IMR-90 (cell line): ENCODE measurements around the gene HK3. TPM values are rescaled to one million over a fixed set of nuclear protein-coding genes. Genes with fewer than 3 reads are reported as not detected.

Source experiments
- ATAC-seq: fragments of 200-7000 bp; cut with Tn5 transposase; 2 replicates; pipeline ENCODE4 v1.9.1; 2020; ENCODE audit warnings: low read depth, mild to moderate bottlenecking, moderate library complexity
- BruUV-seq: library from RNA; stranded (reverse); fragments of 400-500 nt; replicated peaks from 2 replicates; lab custom pipeline; 2021; lab: Mats Ljungman, UMichigan
- CTCF ChIA-PET: fragments of 300-600 bp; formaldehyde crosslinking; extraction: SDS; loops from one replicate; lab custom pipeline; 2021; ENCODE audit warnings: antibody characterized with exemption; lab: Yijun Ruan, JAX
- POLR2A ChIA-PET: fragments of 300-600 bp; sonication (Branson Sonifier 250); formaldehyde crosslinking; loops from one replicate; lab custom pipeline; 2022; ENCODE audit warnings: antibody characterized with exemption; ENCODE audit not compliant: unreplicated experiment; lab: Charles Lee
- DNase-seq: peaks from one replicate; pipeline ENCODE4 v3.0.0; 2013
- H2AFZ ChIP-seq: replicated peaks from 2 replicates; pipeline ENCODE3; 2013; ENCODE audit warnings: low read length, mild to moderate bottlenecking; ENCODE audit not compliant: poor library complexity
- H2AK5ac ChIP-seq: 2 replicates; pipeline ENCODE4 v1.6.1; 2013; ENCODE audit warnings: low read depth, low read length, inconsistent platforms
- H2AK9ac ChIP-seq: replicated peaks from 2 replicates; pipeline ENCODE3; 2013; ENCODE audit warnings: mild to moderate bottlenecking, low read depth, low read length, moderate library complexity; ENCODE audit not compliant: poor library complexity
- H2BK120ac ChIP-seq: 2 replicates; pipeline ENCODE4 v1.6.1; 2013; ENCODE audit warnings: low read depth, low read length, inconsistent platforms
- H2BK15ac ChIP-seq: 3 replicates; pipeline ENCODE4 v1.6.1; 2013; ENCODE audit warnings: low read depth, low read length, inconsistent platforms
- H2BK20ac ChIP-seq: 2 replicates; pipeline ENCODE4 v1.6.1; 2013; ENCODE audit warnings: low read depth, mild to moderate bottlenecking, inconsistent platforms, low read length, moderate library complexity
- H2BK5ac ChIP-seq: 2 replicates; pipeline ENCODE4 v1.6.1; 2013; ENCODE audit warnings: mild to moderate bottlenecking, low read depth, low read length, inconsistent platforms; ENCODE audit not compliant: poor library complexity, severe bottlenecking
- H3K14ac ChIP-seq: replicated peaks from 2 replicates; pipeline ENCODE4 v1.6.1; 2013; ENCODE audit warnings: low read depth, low read length, inconsistent platforms
- H3K18ac ChIP-seq: 2 replicates; pipeline ENCODE4 v1.6.1; 2013; ENCODE audit warnings: low read depth, low read length, control low read depth
- H3K23ac ChIP-seq: 2 replicates; pipeline ENCODE4 v1.6.1; 2013; ENCODE audit warnings: low read depth, low read length, inconsistent platforms
- H3K27ac ChIP-seq: 2 replicates; pipeline ENCODE4 v1.5.1; 2013; ENCODE audit warnings: mild to moderate bottlenecking, control low read depth, low read length; ENCODE audit not compliant: insufficient read depth
- H3K27me3 ChIP-seq: 2 replicates; pipeline ENCODE4 v1.6.1; 2013; ENCODE audit warnings: low read length; ENCODE audit not compliant: control insufficient read depth, insufficient read depth
- H3K36me3 ChIP-seq: 2 replicates; pipeline ENCODE4 v1.6.1; 2013; ENCODE audit warnings: low read length, mixed read lengths; ENCODE audit not compliant: control insufficient read depth, insufficient read depth
- H3K4ac ChIP-seq: 2 replicates; pipeline ENCODE4 v1.6.1; 2013; ENCODE audit warnings: low read depth, low read length, inconsistent platforms
- H3K4me1 ChIP-seq: 2 replicates; pipeline ENCODE4 v1.6.1; 2013; ENCODE audit warnings: low read length, mixed read lengths; ENCODE audit not compliant: control insufficient read depth, insufficient read depth
- H3K4me2 ChIP-seq: 2 replicates; pipeline ENCODE4 v1.6.1; 2013; ENCODE audit warnings: low read depth, mild to moderate bottlenecking, control low read depth, low read length, moderate library complexity
- H3K4me3 ChIP-seq: 2 replicates; pipeline ENCODE4 v1.5.1; 2013; ENCODE audit warnings: low read depth, mild to moderate bottlenecking, control low read depth, low read length, moderate library complexity; ENCODE audit not compliant: insufficient read depth
- H3K56ac ChIP-seq: 2 replicates; pipeline ENCODE4 v1.6.1; 2013; ENCODE audit warnings: low read length, inconsistent platforms; ENCODE audit not compliant: insufficient read depth; ENCODE audit errors: extremely low read depth
- H3K79me1 ChIP-seq, 2 experiments: 2 replicates each; pipeline ENCODE4 v1.6.1; 2013; ENCODE audit warnings: low read length in 2 of 2, inconsistent platforms in 1 of 2, low read depth in 1 of 2
- H3K9ac ChIP-seq: 2 replicates; pipeline ENCODE4 v1.6.1; 2013; ENCODE audit warnings: low read depth, low read length, control low read depth
- H3K9me1 ChIP-seq: 2 replicates; pipeline ENCODE4 v1.6.1; 2013; ENCODE audit warnings: low read length, inconsistent platforms; ENCODE audit not compliant: insufficient read depth
- H3K9me3 ChIP-seq: 2 replicates; pipeline ENCODE4 v1.6.1; 2013; ENCODE audit warnings: low read length; ENCODE audit not compliant: control insufficient read depth, insufficient read depth
- H4K20me1 ChIP-seq: 2 replicates; pipeline ENCODE4 v1.6.1; 2013; ENCODE audit warnings: low read length, inconsistent platforms; ENCODE audit not compliant: insufficient read depth
- H4K5ac ChIP-seq: 2 replicates; pipeline ENCODE4 v1.6.1; 2013; ENCODE audit warnings: mild to moderate bottlenecking, low read depth, low read length, control low read depth
- H4K8ac ChIP-seq, 2 experiments: 2 replicates each; pipeline ENCODE4 v1.6.1; 2013; ENCODE audit warnings: low read depth in 2 of 2, low read length in 2 of 2, control low read depth in 1 of 2, inconsistent platforms in 1 of 2
- H4K91ac ChIP-seq: 2 replicates; pipeline ENCODE4 v1.6.1; 2013; ENCODE audit warnings: low read depth, low read length, inconsistent platforms; ENCODE audit not compliant: insufficient read depth
- MXI1 ChIP-seq: IDR thresholded peaks from 2 replicates; pipeline ENCODE4 v1.6.1; 2012; ENCODE audit warnings: low read depth, mild to moderate bottlenecking, low read length, moderate library complexity, borderline replicate concordance
- WGBS, 2 experiments: methylation state at CpG; one replicate each; pipeline versions ENCODE4 v1.1.5 to v1.1.7; 2013; ENCODE audit warnings: missing lambda C conversion rate in 2 of 2; ENCODE audit not compliant: insufficient read length in 1 of 2; ENCODE audit errors: extremely low coverage in 2 of 2; 5-methylcytosine and 5-hydroxymethylcytosine counted together
- dilution Hi-C: fragments of 300-500 bp; cut with HindIII; formaldehyde crosslinking; loops from one replicate; pipeline ENCODE4 v1.14.3; 2018; ENCODE audit warnings: low sequenced_read_pairs; ENCODE audit not compliant: unreplicated experiment
- in situ Hi-C: fragments of 300-500 bp; cut with MboI; formaldehyde crosslinking; loops from 3 replicates; pipeline ENCODE4 v1.14.3; 2019; ENCODE audit warnings: low sequenced_read_pairs, inconsistent platforms, mixed read lengths
- intact Hi-C: fragments of 100-400 bp; cut with micrococcal nuclease; formaldehyde crosslinking; loops from 2 replicates; pipeline ENCODE4 v1.10.0; 2022
- polyA plus RNA-seq, 3 experiments: library from polyadenylated mRNA; depleted of rRNA; stranded (reverse); fragments of >200 nt; gene quantifications; 2 replicates each; pipeline ENCODE4 v1.2.3, GENCODE V29; 2012; ENCODE audit warnings: low replicate concordance in 1 of 3
- total RNA-seq: library from RNA; depleted of rRNA; stranded (reverse); fragments of >200 nt; gene quantifications from 2 replicates; pipeline ENCODE4 v1.2.3, GENCODE V29; 2012

The HK3 gene
- total and polyA plus RNA-seq, 2 of the 4 experiments (the other 2 are of a cell fraction), result not detected

GRCh38 chr5:176833286-176833685, 65.9 kb downstream of the HK3 start:
- H3K27me3 ChIP-seq, result peaks cover 6% of the 10 kb centered on the region; the same call in 1 of the 2 replicates
- intact Hi-C loops (no loop called here), in situ Hi-C loops (no loop called here), dilution Hi-C loops (no loop called here)
- no peak for ATAC-seq
- no peak overlapping the region for H4K8ac ChIP-seq
- no TSS peak for BruUV-seq
- DNase-seq, result no peak
- H3K4me3 ChIP-seq, result no peak overlapping the region
- ChIA-PET POLR2A (no interaction called here), CTCF (no interaction called here)
- no peak overlapping the region for H4K5ac ChIP-seq
- no peak overlapping the region for H2AK5ac ChIP-seq
- no peak for TF ChIP-seq MXI1
- no peak overlapping the region for H4K91ac ChIP-seq
- H3K4ac ChIP-seq, result no peak overlapping the region
- no peak overlapping the region for H2BK20ac ChIP-seq
- no peaks in the 10 kb centered on the region for H3K4me1 ChIP-seq
- no peaks in the 10 kb centered on the region for H3K79me1 ChIP-seq
- no peak overlapping the region for H2BK120ac ChIP-seq
- H3K14ac ChIP-seq, result no peak overlapping the region
- H3K9ac ChIP-seq, result no peak overlapping the region
- H3K18ac ChIP-seq, result no peak overlapping the region
- H3K27ac ChIP-seq, result no peak overlapping the region
- no peak overlapping the region for H2AK9ac ChIP-seq
- H4K20me1 ChIP-seq, result 0 out of 2 replicates have a peak, but pooled peaks cover 5% of the 10 kb centered on the region
- H3K9me3 ChIP-seq, result no peaks in the 10 kb centered on the region
- H3K9me1 ChIP-seq, result no peaks in the 10 kb centered on the region
- no peak overlapping the region for H3K4me2 ChIP-seq
- H3K56ac ChIP-seq, result no peak overlapping the region
- no peak overlapping the region for H2BK15ac ChIP-seq
- H2BK5ac ChIP-seq, result no peak overlapping the region
- WGBS, 2 experiments, result 57% methylated on average over 1 of the region's 4 CpGs; no CpG with 5 or more reads in 1 of the 2 experiments
- H3K23ac ChIP-seq, result no peak overlapping the region
- no peaks in the 10 kb centered on the region for H3K36me3 ChIP-seq
- H2AFZ ChIP-seq, result no peak overlapping the region
